GM19397 (cell line): Measurements from ENCODE around the gene FBLN7.

Experiments used
- ATAC-seq: cut with Tn5 transposase; IDR thresholded peaks from one replicate; pipeline ENCODE4 v1.9.1; 2021; ENCODE audit warnings: mild to moderate bottlenecking, moderate library complexity; ENCODE audit not compliant: unreplicated experiment

Gene FBLN7

GRCh38 chr2:112229348-112229747 lies 91.2 kb downstream of the FBLN7 start:
- ATAC-seq: no peak

GRCh38 chr2:112230371-112230770 lies 92.2 kb downstream of the FBLN7 start:
- ATAC-seq: no peak
